Hippocampal formation (tissue), 2 donors: ENCODE measurements around the gene LRRC74B.
"Not testable (repeated sequence)": the region's sequence is repeated elsewhere in the genome, so short reads cannot be mapped to it uniquely, and the experiment has no call there.

Experiments used
- DNase-seq, 2 donors: peaks; one replicate each; lab custom pipeline; 2025; lab: John Stamatoyannopoulos, UW

LRRC74B gene

GRCh38 chr22:21076912-21077625 lies 31.3 kb downstream of the LRRC74B start:
- no peak for DNase-seq

- no peak for DNase-seq
These were observed 32.2 kb downstream of the LRRC74B start for GRCh38 chr22:21077884-21078508.

GRCh38 chr22:21078916-21079315 lies 33.2 kb downstream of the LRRC74B start:
- DNase-seq: no peak

GRCh38 chr22:21079493-21079892 lies 33.7 kb downstream of the LRRC74B start:
- no peak for DNase-seq

GRCh38 chr22:21080435-21081137 lies 34.8 kb downstream of the LRRC74B start:
- DNase-seq: no peak

GRCh38 chr22:21082248-21082647 lies 36.5 kb downstream of the LRRC74B start:
- no peak for DNase-seq

GRCh38 chr22:21087119-21087518 lies 41.4 kb downstream of the LRRC74B start:
- DNase-seq: no peak

- not testable (repeated sequence) for DNase-seq
These were observed 42.2 kb downstream of the LRRC74B start for GRCh38 chr22:21087926-21088325.

- not testable (repeated sequence) for DNase-seq
These were observed 45.5 kb downstream of the LRRC74B start for GRCh38 chr22:21091220-21091619.

GRCh38 chr22:21092797-21093554 lies 47.2 kb downstream of the LRRC74B start:
- no peak for DNase-seq

- not testable (repeated sequence) for DNase-seq
These were observed 47.9 kb downstream of the LRRC74B start for GRCh38 chr22:21093555-21094137.

- DNase-seq: no peak
These were observed 49.4 kb downstream of the LRRC74B start for GRCh38 chr22:21094911-21095772.

GRCh38 chr22:21095773-21096107 lies 50.0 kb downstream of the LRRC74B start:
- no peak for DNase-seq

- not testable (repeated sequence) for DNase-seq
These were observed 51.1 kb downstream of the LRRC74B start for GRCh38 chr22:21096878-21097277.

GRCh38 chr22:21098099-21098671 lies 52.4 kb downstream of the LRRC74B start:
- DNase-seq: no peak

GRCh38 chr22:21099578-21099977 lies 53.8 kb downstream of the LRRC74B start:
- no peak for DNase-seq

- no peak for DNase-seq
These were observed 54.6 kb downstream of the LRRC74B start for GRCh38 chr22:21100149-21101032.

GRCh38 chr22:21101877-21102638 lies 56.3 kb downstream of the LRRC74B start:
- DNase-seq: no peak
